ENCODE data around the gene TRAPPC2L. TPM values are rescaled to one million over a fixed set of nuclear protein-coding genes. Genes with fewer than 3 reads are reported as not detected.

TRAPPC2L gene
- total RNA-seq, 1 donor from 2014 or later, result 48.3 TPM

DNA sequence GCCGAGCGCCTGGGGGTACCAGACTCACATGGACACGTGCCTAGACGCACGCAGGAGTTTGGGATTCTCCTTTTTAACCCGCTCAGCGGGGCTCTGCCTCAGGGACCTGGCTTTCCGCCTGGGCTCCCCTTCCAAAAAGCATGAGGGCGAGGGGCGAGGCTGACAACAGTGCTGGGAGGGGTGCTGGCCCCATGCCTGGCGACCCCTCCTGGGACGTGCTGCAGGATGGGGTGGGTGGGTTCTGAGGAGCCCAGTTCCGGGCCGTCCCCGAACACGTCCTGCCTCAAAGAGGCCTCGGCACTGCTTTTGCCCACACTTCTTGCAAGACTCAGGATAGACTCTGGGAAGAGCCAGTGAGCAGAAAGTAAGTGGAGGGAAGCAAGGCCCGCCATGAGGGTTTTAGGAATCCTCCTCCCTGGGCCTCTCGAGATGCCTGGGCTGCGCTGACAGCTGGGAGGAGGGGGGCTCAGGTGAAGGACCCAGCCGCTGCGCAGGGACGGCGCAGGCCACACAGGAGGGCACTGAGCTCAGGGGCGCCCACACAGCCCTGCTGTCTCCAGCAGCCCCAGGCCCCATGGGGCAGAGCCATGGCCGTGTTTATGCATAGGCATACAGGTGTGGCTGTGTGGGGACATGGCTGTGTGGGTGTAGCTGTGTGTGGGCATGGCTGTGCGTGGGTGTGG is 24.9 kb downstream of the TRAPPC2L start:
- no peak for DNase-seq (ENCODE audit: low read depth)
- TF ChIP-seq, protein P1, sequence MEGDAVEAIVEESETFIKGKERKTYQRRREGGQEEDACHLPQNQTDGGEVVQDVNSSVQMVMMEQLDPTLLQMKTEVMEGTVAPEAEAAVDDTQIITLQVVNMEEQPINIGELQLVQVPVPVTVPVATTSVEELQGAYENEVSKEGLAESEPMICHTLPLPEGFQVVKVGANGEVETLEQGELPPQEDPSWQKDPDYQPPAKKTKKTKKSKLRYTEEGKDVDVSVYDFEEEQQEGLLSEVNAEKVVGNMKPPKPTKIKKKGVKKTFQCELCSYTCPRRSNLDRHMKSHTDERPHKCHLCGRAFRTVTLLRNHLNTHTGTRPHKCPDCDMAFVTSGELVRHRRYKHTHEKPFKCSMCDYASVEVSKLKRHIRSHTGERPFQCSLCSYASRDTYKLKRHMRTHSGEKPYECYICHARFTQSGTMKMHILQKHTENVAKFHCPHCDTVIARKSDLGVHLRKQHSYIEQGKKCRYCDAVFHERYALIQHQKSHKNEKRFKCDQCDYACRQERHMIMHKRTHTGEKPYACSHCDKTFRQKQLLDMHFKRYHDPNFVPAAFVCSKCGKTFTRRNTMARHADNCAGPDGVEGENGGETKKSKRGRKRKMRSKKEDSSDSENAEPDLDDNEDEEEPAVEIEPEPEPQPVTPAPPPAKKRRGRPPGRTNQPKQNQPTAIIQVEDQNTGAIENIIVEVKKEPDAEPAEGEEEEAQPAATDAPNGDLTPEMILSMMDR (conservative IDR thresholded peaks at IDR 0.05; ENCODE audit: low read depth, low read length), result no peak
- H3K4me3 ChIP-seq (ENCODE audit: low read depth, low read length), result no peak overlapping the region

- TF ChIP-seq, protein P1 (conservative IDR thresholded peaks at IDR 0.05; ENCODE audit: low read depth, low read length), result no peak
- DNase-seq (ENCODE audit: low read depth), result no peak
- H3K4me3 ChIP-seq (ENCODE audit: low read depth, low read length), result no peak overlapping the region
These were observed 25.6 kb downstream of the TRAPPC2L start for GRCh38 chr16:88882358-88883030.

DNA sequence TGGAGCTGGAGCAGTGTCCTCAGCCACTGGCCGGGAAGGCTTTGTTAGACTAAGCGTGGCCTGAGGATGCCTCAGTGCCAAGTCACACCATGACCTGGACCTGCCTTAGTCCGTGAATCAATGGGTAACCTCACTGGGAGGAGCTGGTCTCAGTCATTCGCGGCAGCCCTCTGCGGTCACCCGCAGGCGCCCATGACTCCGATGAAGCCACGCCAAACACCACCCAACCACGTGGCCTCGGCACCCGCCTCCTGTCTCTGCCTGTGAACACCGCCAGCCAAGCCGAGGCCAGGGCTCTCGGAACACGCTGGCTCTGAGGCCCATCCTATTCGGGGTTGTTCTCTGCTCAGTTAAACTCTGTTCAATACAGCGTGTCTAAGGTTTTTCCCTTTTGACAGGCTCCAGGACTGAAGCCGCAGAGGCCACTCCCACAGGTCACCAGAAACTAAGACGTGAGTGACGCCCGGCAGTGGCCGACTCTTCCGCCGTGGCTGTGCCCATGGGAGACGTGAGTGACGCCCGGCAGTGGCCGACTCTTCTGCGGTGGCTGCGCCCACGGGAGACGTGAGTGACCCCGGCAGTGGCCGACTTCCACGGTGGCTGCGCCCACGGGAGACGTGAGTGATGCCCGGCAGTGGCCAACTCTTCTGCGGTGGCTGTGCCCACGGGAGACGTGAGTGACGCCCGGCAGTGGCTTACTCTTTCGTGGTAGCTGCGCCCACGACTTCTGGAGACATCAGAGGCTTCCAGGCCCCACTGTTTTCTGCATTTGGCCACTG is 26.4 kb downstream of the TRAPPC2L start:
- TF ChIP-seq, protein P1 (conservative IDR thresholded peaks at IDR 0.05; ENCODE audit: low read depth, low read length), result no peak
- DNase-seq (ENCODE audit: low read depth), result no peak
- H3K4me3 ChIP-seq (ENCODE audit: low read depth, low read length), result no peak overlapping the region

DNA sequence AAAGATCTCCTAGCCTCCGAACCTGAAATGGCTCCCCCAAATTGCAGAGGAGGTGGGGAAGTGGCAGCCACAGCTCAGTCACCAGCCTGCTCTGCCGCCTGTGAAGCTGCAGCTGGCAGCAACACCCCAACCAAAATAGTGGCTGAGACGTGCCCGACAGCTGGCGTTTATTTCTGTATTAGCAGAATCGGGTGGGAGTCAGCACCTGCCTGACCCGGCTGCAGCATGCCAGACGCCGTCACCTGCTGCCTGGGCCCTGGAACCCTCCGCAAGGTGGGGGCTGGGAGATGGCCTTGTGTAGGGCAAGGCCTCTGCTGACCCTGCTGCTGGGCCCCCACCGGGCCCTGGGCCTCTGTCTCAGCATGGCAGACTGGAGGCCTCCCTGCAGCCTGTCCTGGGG is 27.0 kb downstream of the TRAPPC2L start:
- no peak overlapping the region for H3K4me3 ChIP-seq (ENCODE audit: low read depth, low read length)
- TF ChIP-seq, protein P1 (conservative IDR thresholded peaks at IDR 0.05; ENCODE audit: low read depth, low read length), result no peak
- DNase-seq (ENCODE audit: low read depth), result no peak

DNA sequence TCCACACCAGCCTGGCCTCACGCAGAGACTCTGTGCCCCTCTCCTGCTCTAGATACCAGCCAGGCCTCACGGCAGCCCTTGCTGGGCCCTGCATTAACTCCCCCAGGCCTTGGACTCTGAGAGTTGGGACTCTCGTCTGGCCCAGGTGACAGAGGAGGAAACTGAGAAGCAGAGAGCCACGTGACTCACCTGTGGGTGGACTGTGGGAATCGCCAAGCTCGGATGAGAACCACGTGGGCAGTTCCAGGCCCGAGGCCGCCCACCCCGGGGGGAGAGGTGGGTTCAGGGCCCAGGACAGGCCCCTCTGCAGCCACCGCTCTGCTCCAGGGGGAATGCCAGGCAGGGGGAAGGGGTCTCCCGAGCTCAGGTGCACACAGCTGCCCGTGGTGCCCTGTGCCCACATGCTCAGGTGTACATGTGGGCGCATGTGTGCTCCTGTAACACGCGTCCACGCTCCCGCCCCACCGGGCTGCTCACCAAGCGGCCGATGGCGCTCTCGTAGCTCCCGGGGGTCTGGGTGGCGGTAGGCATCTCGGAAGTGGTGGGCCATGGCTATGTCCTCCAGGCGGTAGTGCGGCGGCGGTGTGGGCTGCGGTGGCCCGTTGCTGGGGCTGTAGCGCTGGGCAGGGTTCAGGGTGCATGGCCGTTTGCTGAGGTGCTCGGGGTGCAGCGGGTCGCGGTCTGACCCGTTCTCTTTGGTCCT is 27.8 kb downstream of the TRAPPC2L start:
- TF ChIP-seq, protein P1 (conservative IDR thresholded peaks at IDR 0.05; ENCODE audit: low read depth, low read length), result no peak
- no peak overlapping the region for H3K4me3 ChIP-seq (ENCODE audit: low read depth, low read length)
- DNase-seq (ENCODE audit: low read depth), result no peak

GRCh38 chr16:88885693-88886280 is 28.9 kb downstream of the TRAPPC2L start:
- DNase-seq (ENCODE audit: low read depth), result no peak
- no peak overlapping the region for H3K4me3 ChIP-seq (ENCODE audit: low read depth, low read length)
- TF ChIP-seq, protein P1 (conservative IDR thresholded peaks at IDR 0.05; ENCODE audit: low read depth, low read length), result no peak
